Tibial nerve (tissue), 3 donors: ENCODE data around the gene ZC3H12C.

Experiments used
- POLR2A ChIP-seq, 2 donors: fragments of 450-650 bp; IDR thresholded peaks; one replicate each; pipeline ENCODE4 v1.6.1; 2017; ENCODE audit warnings: antibody characterized with exemption in 2 of 2, mild to moderate bottlenecking in 2 of 2, moderate library complexity in 2 of 2
- TF ChIP-seq, protein P1 (sequence below), 5 experiments: fragments of 200-600 bp in 3 of 5; fragments of 450-650 bp in 2 of 5; sonication (generic) in 3 of 5; IDR thresholded peaks; one replicate each; pipeline ENCODE4 v1.5.1; 2016 to 2019; ENCODE audit warnings: antibody characterized with exemption in 5 of 5, mild to moderate bottlenecking in 3 of 5, moderate library complexity in 2 of 5

- TF ChIP-seq, protein P1, sequence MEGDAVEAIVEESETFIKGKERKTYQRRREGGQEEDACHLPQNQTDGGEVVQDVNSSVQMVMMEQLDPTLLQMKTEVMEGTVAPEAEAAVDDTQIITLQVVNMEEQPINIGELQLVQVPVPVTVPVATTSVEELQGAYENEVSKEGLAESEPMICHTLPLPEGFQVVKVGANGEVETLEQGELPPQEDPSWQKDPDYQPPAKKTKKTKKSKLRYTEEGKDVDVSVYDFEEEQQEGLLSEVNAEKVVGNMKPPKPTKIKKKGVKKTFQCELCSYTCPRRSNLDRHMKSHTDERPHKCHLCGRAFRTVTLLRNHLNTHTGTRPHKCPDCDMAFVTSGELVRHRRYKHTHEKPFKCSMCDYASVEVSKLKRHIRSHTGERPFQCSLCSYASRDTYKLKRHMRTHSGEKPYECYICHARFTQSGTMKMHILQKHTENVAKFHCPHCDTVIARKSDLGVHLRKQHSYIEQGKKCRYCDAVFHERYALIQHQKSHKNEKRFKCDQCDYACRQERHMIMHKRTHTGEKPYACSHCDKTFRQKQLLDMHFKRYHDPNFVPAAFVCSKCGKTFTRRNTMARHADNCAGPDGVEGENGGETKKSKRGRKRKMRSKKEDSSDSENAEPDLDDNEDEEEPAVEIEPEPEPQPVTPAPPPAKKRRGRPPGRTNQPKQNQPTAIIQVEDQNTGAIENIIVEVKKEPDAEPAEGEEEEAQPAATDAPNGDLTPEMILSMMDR (IDR thresholded peaks at IDR 0.05) = no peak
- no peak for TF ChIP-seq POLR2A (IDR thresholded peaks at IDR 0.05)
Measured at GRCh38 chr11:110094298-110095285, 1.4 kb downstream of the ZC3H12C start.
